ENCODE measurements around the gene LRP1B. TPM values are rescaled to one million over a fixed set of nuclear protein-coding genes. Genes with fewer than 3 reads are reported as not detected.
"Not testable (repeated sequence)": the region's sequence is repeated elsewhere in the genome, so short reads cannot be mapped to it uniquely, and the experiment has no call there.

Gene LRP1B
- total RNA-seq, 1 donor from 2014 or later = not detected

DNA sequence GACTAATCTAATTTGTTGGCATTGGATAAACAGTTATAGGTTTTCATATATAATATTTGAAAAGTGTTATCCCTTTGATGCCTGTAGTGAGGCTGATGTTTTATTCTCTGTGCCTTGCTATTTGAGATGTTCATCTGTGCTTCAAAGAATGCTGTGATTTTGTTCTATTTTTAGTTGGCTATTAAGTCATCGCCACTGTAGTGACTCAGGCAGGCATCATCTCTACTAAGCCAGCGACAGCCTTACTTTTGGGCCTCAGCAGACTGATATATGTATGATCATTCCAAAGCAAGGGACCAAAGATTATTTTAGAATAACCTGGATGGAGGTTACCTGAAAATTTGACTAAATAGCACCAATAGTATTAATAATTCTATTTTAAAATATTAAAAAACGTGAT, 1676.1 kb downstream of the LRP1B start:
- Mint-ChIP-seq H3K36me3 (ENCODE audit: low read depth) (no peaks in the 10 kb centered on the region), H3K27me3 (ENCODE audit: low read depth) (no peaks in the 10 kb centered on the region), H3K27ac (no peak overlapping the region), H3K4me3 (ENCODE audit: low read depth) (no peak overlapping the region), H3K4me1 (ENCODE audit: low read depth) (no peaks in the 10 kb centered on the region), H3K9me3 (peaks cover 4% of the 10 kb centered on the region)
- DNase-seq (ENCODE audit: low spot score) = no peak
- intact Hi-C loops (cut with micrococcal nuclease) = no loop called here

DNA sequence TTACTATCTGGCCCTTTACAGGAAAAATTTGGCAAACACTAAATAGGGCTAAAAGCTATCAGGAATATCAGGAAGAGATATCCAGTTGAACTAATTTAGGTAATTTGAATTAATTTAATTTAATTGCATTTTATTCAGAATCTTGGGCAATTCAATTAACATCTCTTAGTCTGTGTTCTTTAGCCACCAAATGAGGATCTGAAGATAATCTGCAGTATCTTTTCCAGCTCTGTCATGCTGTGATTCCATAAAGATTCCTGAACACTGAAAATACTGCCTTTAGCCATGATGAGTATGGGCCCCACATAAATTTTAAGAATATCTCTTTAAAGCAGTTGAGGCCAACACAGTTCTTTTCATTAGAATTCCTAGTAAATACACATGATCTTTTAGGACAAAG, 1679.5 kb downstream of the LRP1B start:
- H3K4me1 Mint-ChIP-seq (ENCODE audit: low read depth) = no peaks in the 10 kb centered on the region
- no peaks in the 10 kb centered on the region for H3K9me3 Mint-ChIP-seq
- intact Hi-C loops (cut with micrococcal nuclease) = no loop called here
- no peak overlapping the region for H3K27ac Mint-ChIP-seq
- H3K27me3 Mint-ChIP-seq (ENCODE audit: low read depth) = no peaks in the 10 kb centered on the region
- H3K4me3 Mint-ChIP-seq (ENCODE audit: low read depth) = no peak overlapping the region
- no peak for DNase-seq (ENCODE audit: low spot score)
- no peaks in the 10 kb centered on the region for H3K36me3 Mint-ChIP-seq (ENCODE audit: low read depth)

DNA sequence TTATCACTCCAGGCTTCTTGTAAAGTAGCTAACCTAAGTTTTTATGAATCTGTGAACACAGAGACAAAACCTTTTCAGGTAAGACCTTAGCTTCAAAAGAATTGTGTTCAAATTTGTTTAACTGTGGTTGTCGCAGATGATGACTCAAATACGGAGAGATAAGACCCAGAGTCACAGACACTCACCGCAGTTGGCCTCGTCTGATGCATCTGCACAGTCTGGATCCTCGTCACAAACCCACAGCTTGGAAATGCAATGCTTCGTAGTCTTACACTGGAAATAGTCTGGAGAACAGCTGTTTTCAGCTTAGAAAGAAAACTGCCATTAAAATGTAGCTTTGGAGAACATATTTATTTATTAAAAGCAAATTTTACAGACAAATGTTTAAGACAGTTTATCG, 1688.5 kb downstream of the LRP1B start:
- DNase-seq (ENCODE audit: low spot score) = no peak
- intact Hi-C loops (cut with micrococcal nuclease) = no loop called here
- no peaks in the 10 kb centered on the region for H3K27me3 Mint-ChIP-seq (ENCODE audit: low read depth)
- no peaks in the 10 kb centered on the region for H3K36me3 Mint-ChIP-seq (ENCODE audit: low read depth)
- H3K4me3 Mint-ChIP-seq (ENCODE audit: low read depth) = no peak overlapping the region
- H3K9me3 Mint-ChIP-seq = peaks cover 4% of the 10 kb centered on the region
- no peak overlapping the region for H3K27ac Mint-ChIP-seq
- H3K4me1 Mint-ChIP-seq (ENCODE audit: low read depth) = no peaks in the 10 kb centered on the region

DNA sequence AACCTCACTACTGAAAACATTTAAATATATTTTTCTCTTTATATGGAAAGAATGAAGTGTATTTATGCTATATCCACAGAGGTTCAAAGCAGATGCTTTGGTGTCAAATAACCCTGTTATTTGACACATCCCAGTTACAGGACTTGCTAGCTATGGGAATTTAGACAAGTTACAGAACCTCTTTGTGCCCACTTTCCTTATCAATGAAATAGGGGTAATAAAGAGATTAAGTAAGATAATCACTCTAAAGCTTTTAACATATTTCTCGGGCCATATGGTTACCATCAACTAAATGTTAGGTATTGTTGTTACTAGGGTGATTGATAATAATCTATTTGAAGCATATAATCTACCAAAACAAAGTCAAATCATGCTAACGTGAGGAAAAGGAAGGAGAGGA, 1690.0 kb downstream of the LRP1B start:
- Mint-ChIP-seq H3K4me3 (ENCODE audit: low read depth) (no peak overlapping the region), H3K9me3 (peaks cover 6% of the 10 kb centered on the region), H3K36me3 (ENCODE audit: low read depth) (no peaks in the 10 kb centered on the region), H3K4me1 (ENCODE audit: low read depth) (no peaks in the 10 kb centered on the region), H3K27me3 (ENCODE audit: low read depth) (no peaks in the 10 kb centered on the region), H3K27ac (no peak overlapping the region)
- intact Hi-C loops (cut with micrococcal nuclease) = no loop called here
- DNase-seq (ENCODE audit: low spot score) = no peak

DNA sequence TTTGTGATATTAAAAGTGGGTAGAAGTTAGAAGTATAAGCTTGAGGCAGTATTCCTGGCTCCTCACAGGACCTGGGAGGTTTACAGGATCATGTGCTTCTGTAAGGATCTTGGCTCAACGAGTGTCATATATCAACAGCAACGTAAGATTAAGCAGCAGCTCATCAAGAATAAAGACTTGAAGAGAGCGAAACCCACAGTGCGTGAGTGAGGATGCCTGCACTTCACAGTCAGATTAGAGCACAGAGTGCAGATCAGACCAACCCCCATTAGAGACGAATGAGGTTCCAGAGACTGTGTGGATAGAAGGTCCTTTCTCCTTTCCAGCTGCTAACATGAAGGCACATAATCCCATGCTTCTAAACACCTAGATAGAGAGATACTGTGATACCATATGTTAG, 1693.9 kb downstream of the LRP1B start:
- Mint-ChIP-seq H3K4me1 (ENCODE audit: low read depth) (no peaks in the 10 kb centered on the region), H3K36me3 (ENCODE audit: low read depth) (no peaks in the 10 kb centered on the region), H3K9me3 (peaks cover 14% of the 10 kb centered on the region), H3K4me3 (ENCODE audit: low read depth) (no peak overlapping the region), H3K27ac (no peak overlapping the region), H3K27me3 (ENCODE audit: low read depth) (no peaks in the 10 kb centered on the region)
- intact Hi-C loops (cut with micrococcal nuclease) = no loop called here
- DNase-seq (ENCODE audit: low spot score) = no peak

DNA sequence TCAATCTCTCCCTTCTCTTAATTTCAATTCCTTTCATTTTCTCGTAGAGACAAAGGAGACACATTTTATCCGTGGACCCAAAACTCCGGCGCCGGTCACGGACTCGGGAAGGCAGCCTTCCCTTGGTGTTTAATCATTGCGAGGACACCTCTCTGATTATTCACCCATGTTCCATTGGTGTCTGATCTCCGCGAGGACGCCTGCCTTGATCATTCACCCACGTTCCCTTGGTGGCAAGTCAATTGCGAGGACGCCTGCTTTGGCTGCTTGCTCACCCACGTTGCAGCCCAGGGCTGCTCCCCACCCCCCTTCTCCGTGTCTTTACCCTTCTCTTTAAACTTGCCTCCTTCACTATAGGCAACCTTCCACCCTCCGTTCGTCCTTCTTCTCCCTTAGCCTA, 1703.8 kb downstream of the LRP1B start:
- H3K9me3 Mint-ChIP-seq = peaks cover 21% of the 10 kb centered on the region
- H3K27ac Mint-ChIP-seq; H3K27me3 Mint-ChIP-seq (ENCODE audit: low read depth); H3K4me3 Mint-ChIP-seq (ENCODE audit: low read depth); H3K4me1 Mint-ChIP-seq (ENCODE audit: low read depth); intact Hi-C loops (cut with micrococcal nuclease); DNase-seq (ENCODE audit: low spot score); H3K36me3 Mint-ChIP-seq (ENCODE audit: low read depth): not testable (repeated sequence)

DNA sequence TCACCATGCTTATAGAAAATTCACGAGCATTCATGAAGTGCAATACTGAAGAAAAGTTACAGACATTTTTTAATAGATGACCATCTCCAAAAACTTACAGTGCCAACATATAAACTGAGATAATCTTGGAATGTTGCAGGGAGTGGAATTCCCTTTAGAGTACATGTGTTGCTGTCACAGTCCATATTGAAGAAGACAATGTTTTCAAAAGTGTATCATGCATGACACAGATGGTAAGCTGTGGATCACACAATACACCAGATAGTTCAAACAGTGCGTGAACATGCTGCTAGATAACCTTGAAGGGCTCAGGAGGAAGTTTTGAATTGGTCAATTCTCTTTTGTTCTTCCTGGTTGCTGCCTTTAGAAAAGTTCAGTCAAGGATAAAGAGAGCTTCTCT, 1706.3 kb downstream of the LRP1B start:
- Mint-ChIP-seq H3K27ac (no peak overlapping the region), H3K4me1 (ENCODE audit: low read depth) (no peaks in the 10 kb centered on the region), H3K36me3 (ENCODE audit: low read depth) (no peaks in the 10 kb centered on the region), H3K9me3 (peaks cover 32% of the 10 kb centered on the region), H3K4me3 (ENCODE audit: low read depth) (no peak overlapping the region), H3K27me3 (ENCODE audit: low read depth) (no peaks in the 10 kb centered on the region)
- intact Hi-C loops (cut with micrococcal nuclease) = no loop called here
- no peak for DNase-seq (ENCODE audit: low spot score)

DNA sequence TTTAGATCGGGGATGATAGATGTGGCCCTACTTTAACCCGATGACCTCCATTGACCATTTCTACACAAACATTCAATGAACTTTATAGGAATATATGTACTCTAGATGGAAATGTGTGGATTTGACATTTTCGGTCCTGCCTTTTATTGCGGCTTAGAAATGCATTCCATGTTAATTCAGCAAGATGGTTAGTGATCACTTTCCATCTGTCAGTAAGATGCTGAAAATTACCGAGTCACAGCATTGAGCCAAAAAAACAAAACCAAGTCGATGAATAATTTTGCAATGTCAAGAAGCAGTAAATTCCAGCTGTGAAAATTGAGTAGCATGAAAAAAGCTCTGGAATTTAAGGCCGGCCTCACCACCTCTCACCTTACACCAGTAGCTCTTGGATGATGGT, 1708.1 kb downstream of the LRP1B start:
- Mint-ChIP-seq H3K27ac (no peak overlapping the region), H3K4me3 (ENCODE audit: low read depth) (no peak overlapping the region), H3K36me3 (ENCODE audit: low read depth) (no peaks in the 10 kb centered on the region), H3K4me1 (ENCODE audit: low read depth) (no peaks in the 10 kb centered on the region), H3K27me3 (ENCODE audit: low read depth) (no peaks in the 10 kb centered on the region), H3K9me3 (peaks cover 37% of the 10 kb centered on the region)
- intact Hi-C loops (cut with micrococcal nuclease) = no loop called here
- DNase-seq (ENCODE audit: low spot score) = no peak

DNA sequence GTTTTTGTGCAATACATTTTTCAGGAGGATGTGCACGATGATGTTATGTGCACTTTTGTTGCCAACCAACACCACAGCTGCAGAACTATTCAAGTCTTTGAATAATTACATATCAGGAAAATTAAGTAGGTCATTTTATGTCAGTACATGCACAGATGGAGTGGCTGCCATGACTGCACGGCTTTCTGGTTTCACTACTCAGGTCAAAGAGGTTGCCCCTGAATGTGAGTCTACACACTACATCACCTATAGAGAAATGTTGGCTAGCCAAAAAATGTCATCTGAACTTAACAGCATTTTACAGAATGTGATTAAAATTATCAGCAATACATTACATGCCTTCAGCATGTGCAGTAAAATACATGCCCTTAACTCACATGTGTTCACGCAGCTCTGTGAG, 1713.3 kb downstream of the LRP1B start:
- H3K4me3 Mint-ChIP-seq (ENCODE audit: low read depth) = no peak overlapping the region
- no peaks in the 10 kb centered on the region for H3K27me3 Mint-ChIP-seq (ENCODE audit: low read depth)
- no peaks in the 10 kb centered on the region for H3K36me3 Mint-ChIP-seq (ENCODE audit: low read depth)
- peaks cover 28% of the 10 kb centered on the region for H3K9me3 Mint-ChIP-seq
- no peak overlapping the region for H3K27ac Mint-ChIP-seq
- intact Hi-C loops (cut with micrococcal nuclease) = no loop called here
- DNase-seq (ENCODE audit: low spot score) = no peak
- no peaks in the 10 kb centered on the region for H3K4me1 Mint-ChIP-seq (ENCODE audit: low read depth)

DNA sequence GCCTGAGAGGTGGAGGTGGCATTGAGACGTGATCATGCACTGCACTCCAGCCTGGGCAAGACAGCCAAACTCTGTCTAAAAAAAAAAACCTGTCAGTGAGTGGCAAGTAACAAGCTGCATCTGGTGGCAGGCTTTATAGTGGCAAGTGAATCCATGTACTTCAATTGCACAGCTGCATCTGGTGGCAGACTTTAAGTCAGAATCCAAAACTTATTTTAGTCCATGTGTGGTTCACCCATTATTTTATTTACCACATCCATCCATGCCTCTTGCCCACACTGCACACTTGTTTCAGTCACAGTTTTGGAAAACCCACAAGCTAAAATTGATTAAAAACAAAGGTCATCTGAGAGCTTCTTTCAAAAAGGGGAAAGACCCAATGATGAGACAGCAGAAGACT, 1714.2 kb downstream of the LRP1B start:
- Mint-ChIP-seq H3K27me3 (ENCODE audit: low read depth) (no peaks in the 10 kb centered on the region), H3K9me3 (peaks cover 19% of the 10 kb centered on the region), H3K36me3 (ENCODE audit: low read depth) (no peaks in the 10 kb centered on the region), H3K4me1 (ENCODE audit: low read depth) (no peaks in the 10 kb centered on the region), H3K4me3 (ENCODE audit: low read depth) (no peak overlapping the region), H3K27ac (no peak overlapping the region)
- intact Hi-C loops (cut with micrococcal nuclease) = no loop called here
- no peak for DNase-seq (ENCODE audit: low spot score)

DNA sequence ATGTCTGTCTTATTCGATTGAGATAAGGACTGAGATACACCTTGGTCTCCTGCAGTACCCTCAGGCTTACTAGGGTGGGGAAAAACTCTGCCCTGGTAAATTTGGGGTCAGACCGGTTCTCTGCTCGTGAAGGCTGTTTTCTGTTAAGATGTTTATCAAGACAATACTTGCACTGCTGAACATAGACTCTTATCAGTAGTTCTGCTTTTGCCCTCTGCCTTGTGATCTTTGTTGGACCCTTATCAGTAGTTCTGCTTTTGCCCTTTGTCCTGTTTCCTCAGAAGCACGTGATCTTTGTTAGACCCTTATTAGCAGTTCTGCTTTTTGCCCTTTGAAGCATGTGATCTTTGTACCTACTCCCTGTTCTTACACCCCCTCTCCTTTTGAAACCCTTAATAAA, 1715.8 kb downstream of the LRP1B start:
- intact Hi-C loops (cut with micrococcal nuclease); H3K4me3 Mint-ChIP-seq (ENCODE audit: low read depth); H3K36me3 Mint-ChIP-seq (ENCODE audit: low read depth); DNase-seq (ENCODE audit: low spot score); H3K4me1 Mint-ChIP-seq (ENCODE audit: low read depth); H3K27me3 Mint-ChIP-seq (ENCODE audit: low read depth); H3K27ac Mint-ChIP-seq: not testable (repeated sequence)
- H3K9me3 Mint-ChIP-seq = peaks cover 16% of the 10 kb centered on the region

DNA sequence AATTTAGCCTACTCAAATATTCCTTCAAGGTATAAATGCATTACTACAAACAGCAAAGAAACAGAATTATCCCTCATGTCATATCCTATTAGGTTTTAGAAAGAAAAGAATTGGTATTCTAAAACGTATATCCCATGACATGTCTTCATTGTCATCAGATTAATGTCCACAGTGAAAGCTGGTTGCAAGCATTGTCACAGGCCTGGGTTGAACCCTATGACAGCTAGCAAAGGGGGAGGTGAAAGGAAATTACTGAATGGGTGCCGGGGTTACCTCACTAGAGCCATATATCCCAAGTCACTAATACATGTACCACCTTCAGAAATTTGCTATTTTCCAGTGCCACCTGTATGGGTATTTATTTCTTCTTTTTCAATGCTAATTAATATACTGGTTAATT, 1720.1 kb downstream of the LRP1B start:
- no peak overlapping the region for H3K4me3 Mint-ChIP-seq (ENCODE audit: low read depth)
- DNase-seq (ENCODE audit: low spot score) = no peak
- intact Hi-C loops (cut with micrococcal nuclease) = no loop called here
- H3K27ac Mint-ChIP-seq = no peak overlapping the region
- H3K27me3 Mint-ChIP-seq (ENCODE audit: low read depth) = no peaks in the 10 kb centered on the region
- no peaks in the 10 kb centered on the region for H3K4me1 Mint-ChIP-seq (ENCODE audit: low read depth)
- peaks cover 10% of the 10 kb centered on the region for H3K9me3 Mint-ChIP-seq
- no peaks in the 10 kb centered on the region for H3K36me3 Mint-ChIP-seq (ENCODE audit: low read depth)

DNA sequence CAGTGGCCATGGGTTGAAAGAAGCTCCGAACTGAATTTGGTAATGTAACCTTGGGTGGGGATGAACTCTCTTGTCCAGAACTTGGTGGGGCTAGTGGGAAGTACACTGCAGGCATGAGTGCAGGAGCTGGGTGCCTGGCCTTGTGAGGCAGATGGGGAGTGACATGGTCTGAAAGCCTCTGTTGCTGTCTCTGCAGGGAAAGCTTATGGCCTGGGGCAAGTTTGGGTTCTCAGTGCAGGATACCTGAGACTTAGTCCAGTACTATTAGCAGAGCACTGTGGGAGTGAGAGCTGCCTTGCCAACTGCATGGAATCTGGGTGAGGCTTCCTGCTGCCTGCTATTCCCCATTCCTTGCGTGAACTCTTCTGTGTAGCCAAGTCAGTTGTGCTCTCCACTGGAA, 1729.8 kb downstream of the LRP1B start:
- intact Hi-C loops (cut with micrococcal nuclease) = no loop called here

DNA sequence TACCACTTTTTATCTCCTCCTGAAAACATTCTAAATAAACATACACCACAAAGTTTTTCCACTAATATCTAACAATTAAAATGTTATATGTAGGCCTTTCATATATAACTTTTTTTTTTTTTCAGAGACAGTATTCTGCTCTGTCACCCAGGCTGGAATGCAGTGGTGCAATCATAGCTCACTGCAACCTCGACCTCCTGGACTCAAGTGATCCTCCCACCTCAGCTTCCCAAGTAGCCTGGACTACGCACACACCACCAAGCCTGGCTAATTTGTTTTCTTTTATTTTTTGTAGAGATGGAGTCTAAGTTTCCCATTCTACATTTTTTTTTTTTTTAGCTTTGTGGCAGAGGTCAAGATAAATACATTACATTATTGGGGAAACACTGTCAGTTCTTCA, 1738.0 kb downstream of the LRP1B start:
- Mint-ChIP-seq H3K36me3 (ENCODE audit: low read depth) (no peaks in the 10 kb centered on the region), H3K4me1 (ENCODE audit: low read depth) (no peaks in the 10 kb centered on the region), H3K4me3 (ENCODE audit: low read depth) (no peak overlapping the region), H3K9me3 (peaks cover 9% of the 10 kb centered on the region), H3K27ac (no peak overlapping the region), H3K27me3 (ENCODE audit: low read depth) (no peaks in the 10 kb centered on the region)
- no peak for DNase-seq (ENCODE audit: low spot score)
- intact Hi-C loops (cut with micrococcal nuclease) = no loop called here

More for the DNA sequence above, 1729.8 kb downstream of the LRP1B start:
- DNase-seq (ENCODE audit: low spot score) = no peak
- Mint-ChIP-seq H3K9me3 (peaks cover 38% of the 10 kb centered on the region), H3K4me3 (ENCODE audit: low read depth) (no peak overlapping the region), H3K4me1 (ENCODE audit: low read depth) (no peaks in the 10 kb centered on the region), H3K27me3 (ENCODE audit: low read depth) (no peaks in the 10 kb centered on the region), H3K27ac (no peak overlapping the region), H3K36me3 (ENCODE audit: low read depth) (no peaks in the 10 kb centered on the region)
